Osteocyte (in vitro differentiated cells): ENCODE measurements around the gene B4GALT2. TPM values are rescaled to one million over a fixed set of nuclear protein-coding genes. Genes with fewer than 3 reads are reported as not detected.

Experiments
- DNase-seq: peaks from one replicate; pipeline ENCODE4 v3.0.0; 2021; ENCODE audit warnings: mixed read lengths; ENCODE audit not compliant: unreplicated experiment; ENCODE audit errors: extremely low spot score
- H3K27ac Mint-ChIP-seq: one replicate; pipeline ENCODE4 v1.8.0; 2021; ENCODE audit warnings: mild to moderate bottlenecking, mixed read lengths; ENCODE audit not compliant: unreplicated experiment
- H3K27me3 Mint-ChIP-seq: one replicate; pipeline ENCODE4 v1.8.0; 2021; ENCODE audit warnings: mixed read lengths; ENCODE audit not compliant: unreplicated experiment
- H3K36me3 Mint-ChIP-seq: one replicate; pipeline ENCODE4 v1.8.0; 2021; ENCODE audit warnings: mixed read lengths; ENCODE audit not compliant: unreplicated experiment
- H3K4me1 Mint-ChIP-seq: one replicate; pipeline ENCODE4 v1.8.0; 2021; ENCODE audit warnings: mixed read lengths; ENCODE audit not compliant: unreplicated experiment
- H3K4me3 Mint-ChIP-seq: one replicate; pipeline ENCODE4 v1.8.0; 2021; ENCODE audit warnings: mild to moderate bottlenecking, moderate library complexity, mixed read lengths; ENCODE audit not compliant: unreplicated experiment
- H3K9me3 Mint-ChIP-seq: one replicate; pipeline ENCODE4 v1.8.0; 2021; ENCODE audit warnings: mixed read lengths; ENCODE audit not compliant: unreplicated experiment
- CTCF ChIP-seq: fragments of 200-600 bp; sonication (generic); IDR thresholded peaks from 2 replicates; pipeline ENCODE4 v1.5.0; 2021; ENCODE audit warnings: antibody characterized with exemption, mild to moderate bottlenecking, moderate library complexity
- total RNA-seq: library from RNA; stranded (reverse); gene quantifications from 2 replicates; pipeline ENCODE4 v1.2.1, GENCODE V29; 2021

Gene B4GALT2
- total RNA-seq, 1 donor from 2014 or later, result 65.5 TPM

- Mint-ChIP-seq H3K27me3 (no peaks in the 10 kb centered on the region), H3K27ac (no peak overlapping the region), H3K9me3 (no peaks in the 10 kb centered on the region), H3K36me3 (peaks cover 3% of the 10 kb centered on the region), H3K4me1 (peaks cover 18% of the 10 kb centered on the region), H3K4me3 (no peak overlapping the region)
- DNase-seq, result no peak
- no peak for TF ChIP-seq CTCF
Measured at GRCh38 chr1:43986712-43987111, 7.7 kb downstream of the B4GALT2 start.

GRCh38 chr1:43987159-43987902 lies 8.3 kb downstream of the B4GALT2 start:
- no peak for TF ChIP-seq CTCF
- DNase-seq, result no peak
- Mint-ChIP-seq H3K4me1 (peaks cover 23% of the 10 kb centered on the region), H3K9me3 (no peaks in the 10 kb centered on the region), H3K27ac (no peak overlapping the region), H3K4me3 (no peak overlapping the region), H3K27me3 (no peaks in the 10 kb centered on the region), H3K36me3 (peaks cover 3% of the 10 kb centered on the region)

GRCh38 chr1:43990271-43991199 lies 11.5 kb downstream of the B4GALT2 start:
- Mint-ChIP-seq H3K4me1 (peaks cover 18% of the 10 kb centered on the region), H3K4me3 (peak overlapping the region; percentile 91), H3K9me3 (no peaks in the 10 kb centered on the region), H3K36me3 (peaks cover 2% of the 10 kb centered on the region), H3K27me3 (no peaks in the 10 kb centered on the region), H3K27ac (peak overlapping the region; percentile 82)
- TF ChIP-seq CTCF, result no peak
- DNase-seq, result no peak

- Mint-ChIP-seq H3K36me3 (peaks cover 2% of the 10 kb centered on the region), H3K27me3 (no peaks in the 10 kb centered on the region), H3K9me3 (no peaks in the 10 kb centered on the region), H3K4me3 (peak overlapping the region; percentile 91), H3K27ac (peak overlapping the region; percentile 82), H3K4me1 (peaks cover 18% of the 10 kb centered on the region)
- no peak for TF ChIP-seq CTCF
- DNase-seq, result no peak
Measured at GRCh38 chr1:43991200-43991475, 12.1 kb downstream of the B4GALT2 start.
